Stimulated activated CD4-positive, alpha-beta T cell treated with anti-CD3 and anti-CD28 coated beads, Interleukin-2, amount 100 ng/mL, for 24 hours (primary cell): ENCODE data around the gene MYBPC1.
"Not testable (repeated sequence)": the region's sequence is repeated elsewhere in the genome, so short reads cannot be mapped to it uniquely, and the experiment has no call there.

Source experiments
- DNase-seq, 2 donors: peaks; one replicate each; pipeline ENCODE4 v3.0.0-alpha.2; 2020

MYBPC1 gene

DNA sequence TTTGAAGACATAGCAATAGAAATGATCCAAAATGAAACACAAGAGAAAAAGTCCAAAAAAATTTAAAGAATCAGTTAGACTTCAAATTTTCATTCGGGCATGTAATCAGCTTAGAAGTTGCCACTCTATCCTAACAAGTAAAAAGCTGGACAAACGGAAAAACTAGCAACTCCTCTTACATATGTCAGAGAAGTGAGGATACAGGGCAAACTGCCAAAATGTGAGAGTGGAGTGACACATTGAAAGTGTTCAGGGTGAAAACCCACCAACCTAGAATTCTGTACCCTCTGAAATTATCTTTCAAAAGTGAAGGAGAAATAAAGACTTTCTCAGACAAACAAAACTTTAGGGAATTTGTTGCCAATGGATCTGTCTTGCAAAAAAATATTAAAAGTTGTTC lies 60.6 kb downstream of the MYBPC1 start:
- no peak for DNase-seq

- not testable (repeated sequence) for DNase-seq
Observed at GRCh38 chr12:101660662-101661061, 65.9 kb downstream of the MYBPC1 start.

GRCh38 chr12:101663298-101663697 lies 68.5 kb downstream of the MYBPC1 start:
- no peak for DNase-seq

DNA sequence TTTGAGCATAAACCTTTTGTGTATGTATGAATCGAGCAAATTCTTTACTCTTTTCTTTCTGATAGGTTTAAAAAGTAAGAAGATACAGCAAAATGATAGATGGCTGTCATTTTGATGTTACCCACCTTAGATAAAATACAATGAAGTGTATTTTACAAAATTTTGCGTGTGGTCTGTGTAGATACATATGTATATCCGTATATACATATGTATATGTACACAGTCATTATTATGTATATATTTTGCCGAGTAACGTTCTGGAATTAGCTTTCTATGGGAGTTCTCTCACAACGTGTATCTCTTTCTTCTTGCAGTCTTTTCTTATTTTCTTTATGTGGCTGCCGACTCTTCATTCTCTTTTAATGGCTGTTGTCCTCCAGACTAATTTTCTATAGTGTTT lies 70.2 kb downstream of the MYBPC1 start:
- no peak for DNase-seq

- no peak for DNase-seq
Observed at GRCh38 chr12:101666052-101666728, 71.4 kb downstream of the MYBPC1 start.

DNA sequence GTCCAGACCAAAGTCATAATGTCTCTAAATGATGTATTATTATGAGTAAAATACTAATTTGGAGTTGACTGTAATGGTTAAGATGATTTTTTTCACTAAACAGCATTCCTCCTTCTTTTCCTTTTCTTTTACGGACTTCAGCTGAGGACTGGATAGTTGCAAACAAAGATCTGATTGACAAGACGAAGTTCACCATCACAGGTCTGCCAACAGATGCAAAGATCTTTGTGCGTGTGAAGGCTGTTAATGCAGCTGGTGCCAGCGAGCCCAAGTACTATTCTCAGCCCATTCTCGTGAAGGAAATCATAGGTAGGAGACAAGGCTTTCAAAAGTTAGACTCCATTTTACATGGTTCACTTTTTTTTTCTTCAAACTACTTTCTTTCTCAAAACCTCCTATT lies 72.8 kb downstream of the MYBPC1 start:
- DNase-seq: no peak

DNA sequence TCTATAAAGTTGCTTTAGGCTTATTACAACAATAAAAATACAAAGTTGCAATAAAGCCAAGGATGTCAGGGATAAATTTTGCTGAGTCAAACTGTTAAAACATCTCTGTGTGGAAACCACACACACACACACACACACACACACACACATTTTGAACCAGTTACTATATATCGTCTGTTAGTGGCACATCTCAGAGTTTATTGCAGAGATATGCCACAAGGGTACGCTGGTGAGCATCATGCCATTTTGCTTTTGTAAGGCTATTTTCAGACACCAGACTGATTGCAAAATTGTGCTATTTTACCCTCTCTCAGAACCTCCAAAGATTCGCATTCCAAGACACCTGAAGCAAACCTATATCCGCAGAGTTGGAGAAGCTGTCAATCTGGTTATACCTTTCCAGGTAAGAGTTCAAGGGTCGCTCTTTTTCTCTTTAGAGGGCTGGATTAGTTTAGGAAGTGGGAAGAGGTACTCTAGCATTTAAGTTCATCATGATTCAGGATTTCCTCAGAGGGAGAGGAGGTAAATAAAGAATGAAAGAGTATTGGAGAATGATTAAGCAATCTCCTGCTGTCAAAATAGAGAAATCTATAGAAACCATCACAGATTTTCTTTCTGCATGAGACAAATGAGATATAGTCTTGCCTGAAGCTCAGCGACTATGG lies 75.4 kb downstream of the MYBPC1 start:
- DNase-seq: peak in 1 of 2 donors; percentile 23

GRCh38 chr12:101671157-101671791 lies 76.5 kb downstream of the MYBPC1 start:
- no peak for DNase-seq

- no peak for DNase-seq
Observed at GRCh38 chr12:101671833-101672232, 77.1 kb downstream of the MYBPC1 start.

GRCh38 chr12:101675555-101675954 lies 80.8 kb downstream of the MYBPC1 start:
- DNase-seq: no peak

DNA sequence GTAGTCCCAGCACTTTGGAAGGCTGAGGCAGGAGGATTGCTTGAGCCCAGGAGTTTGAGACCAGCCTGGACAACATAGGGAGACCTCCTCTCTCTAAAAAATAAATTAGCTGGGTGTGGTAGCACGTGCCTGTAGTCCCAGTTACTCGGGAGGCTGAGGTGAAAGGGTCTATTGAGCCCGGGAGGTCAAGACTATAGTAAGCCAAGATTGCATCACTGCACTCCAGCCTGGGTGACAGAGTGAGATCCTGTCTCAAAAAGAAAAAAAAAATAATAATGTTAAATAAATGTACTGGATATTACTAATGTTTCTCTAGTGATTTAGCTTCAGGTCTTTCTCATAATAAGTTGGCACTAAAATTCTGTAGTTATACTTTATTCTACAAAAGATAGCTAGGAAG lies 81.7 kb downstream of the MYBPC1 start:
- not testable (repeated sequence) for DNase-seq

- no peak for DNase-seq
Observed at GRCh38 chr12:101678081-101678480, 83.3 kb downstream of the MYBPC1 start.

DNA sequence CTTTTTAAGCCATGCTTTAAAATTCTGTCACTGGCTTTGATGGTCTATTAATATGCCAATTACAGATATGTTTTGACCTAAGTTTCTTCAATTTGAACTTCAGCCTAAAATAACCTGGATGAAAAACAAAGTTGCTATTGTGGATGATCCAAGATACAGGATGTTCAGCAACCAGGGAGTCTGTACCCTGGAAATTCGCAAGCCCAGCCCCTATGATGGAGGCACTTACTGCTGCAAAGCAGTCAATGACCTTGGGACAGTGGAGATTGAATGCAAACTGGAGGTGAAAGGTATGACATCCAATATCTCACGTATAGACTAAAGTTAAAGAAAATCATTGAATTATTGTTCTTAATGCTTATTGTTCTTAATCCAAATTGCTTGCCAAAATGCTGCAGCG lies 85.5 kb downstream of the MYBPC1 start:
- DNase-seq: no peak

GRCh38 chr12:101680647-101681046 lies 85.9 kb downstream of the MYBPC1 start:
- DNase-seq: no peak

DNA sequence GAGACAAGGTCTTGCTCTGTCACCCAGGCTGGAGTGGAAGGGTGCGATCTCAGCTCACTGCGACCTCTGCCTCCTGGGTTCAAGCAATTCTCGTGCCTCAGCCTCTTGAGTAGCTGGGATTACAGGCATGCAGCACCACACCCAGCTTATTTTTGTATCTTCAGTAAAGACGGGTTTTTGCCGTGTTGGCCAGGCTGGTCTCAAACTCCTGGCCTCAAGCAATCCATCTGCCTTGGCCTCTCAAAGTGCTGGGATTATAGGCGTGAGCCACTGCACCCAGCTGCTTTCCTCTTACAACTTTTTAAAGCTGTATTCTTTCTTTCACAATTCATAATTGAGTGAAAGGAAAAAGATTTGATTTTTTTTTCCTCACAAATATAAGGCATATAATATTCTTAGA lies 86.9 kb downstream of the MYBPC1 start:
- DNase-seq: not testable (repeated sequence)

DNA sequence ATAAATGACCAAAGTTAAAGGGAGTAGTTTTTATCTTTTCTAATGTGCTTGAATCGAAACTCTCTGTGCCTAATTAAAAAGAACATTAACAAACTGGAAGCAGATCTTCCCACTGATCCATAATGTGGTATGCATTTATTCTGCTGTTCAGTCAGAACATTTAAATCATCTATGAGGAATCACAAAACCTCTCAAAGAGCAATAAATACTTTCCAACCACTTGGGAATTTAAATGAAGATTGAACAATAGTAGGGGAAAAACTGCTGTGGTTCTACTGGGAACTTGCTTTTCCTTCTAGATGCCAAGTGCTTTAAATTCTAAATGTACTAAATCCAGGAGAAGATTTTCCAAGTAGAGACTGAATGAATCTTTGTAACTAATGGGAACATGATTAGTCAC lies 90.3 kb downstream of the MYBPC1 start:
- no peak for DNase-seq

- DNase-seq: no peak
Observed at GRCh38 chr12:101686176-101686575, 91.4 kb downstream of the MYBPC1 start.

GRCh38 chr12:101690544-101691098 lies 95.8 kb downstream of the MYBPC1 start:
- no peak for DNase-seq

DNA sequence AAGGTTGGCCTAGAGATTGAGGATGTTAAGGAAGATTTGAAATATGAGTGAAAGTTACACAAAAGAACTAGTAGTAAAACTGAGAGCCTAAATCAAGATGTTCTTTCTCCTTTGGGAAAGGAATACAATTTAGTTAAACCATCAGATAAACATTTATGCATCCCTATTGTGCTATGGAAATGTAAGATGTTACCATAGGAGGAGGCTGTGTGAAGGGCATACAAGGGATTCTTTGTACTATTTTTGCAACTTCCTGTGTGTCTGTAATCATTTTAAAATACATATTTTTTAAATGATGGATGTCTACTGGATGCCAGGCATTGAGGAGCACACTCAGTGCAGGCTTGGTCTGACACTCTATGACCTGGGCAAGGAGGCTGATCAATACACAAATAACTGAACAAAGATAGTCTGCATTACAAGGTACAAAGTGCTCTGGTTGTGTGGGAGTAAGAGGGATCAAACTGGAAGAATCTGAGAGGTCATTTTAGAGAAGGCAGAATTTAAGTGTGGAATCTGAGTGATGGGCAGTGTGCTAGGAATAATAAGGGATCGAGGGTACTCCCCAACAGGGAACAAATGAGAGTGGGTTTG lies 96.8 kb downstream of the MYBPC1 start:
- DNase-seq: no peak

DNA sequence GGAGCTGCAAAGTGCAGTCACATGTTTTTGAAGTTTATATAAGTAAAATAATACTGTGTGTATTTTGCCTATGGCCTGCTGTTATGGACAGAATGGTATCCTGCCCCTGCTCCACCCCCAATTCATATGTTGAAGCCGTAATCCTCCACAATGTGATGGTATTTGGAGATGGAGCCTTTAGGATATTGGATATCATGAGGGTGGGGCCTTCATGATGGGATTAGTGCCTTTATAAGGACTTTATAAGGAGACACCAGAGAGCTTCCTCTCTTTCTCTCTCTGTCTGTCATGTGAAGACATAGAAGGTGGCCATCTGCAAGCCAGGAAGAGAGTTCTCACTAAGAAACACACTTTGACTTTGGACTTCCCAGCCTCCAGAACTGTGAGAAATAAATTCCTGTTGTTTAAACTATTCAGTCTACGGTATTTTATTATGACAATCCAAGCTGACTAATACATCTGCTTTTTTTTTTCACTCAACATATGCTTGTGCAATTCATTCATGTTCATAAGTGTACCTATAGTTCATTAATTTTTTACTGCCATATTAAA lies 99.6 kb downstream of the MYBPC1 start:
- DNase-seq: no peak

GRCh38 chr12:101694986-101695385 lies 100.2 kb downstream of the MYBPC1 start:
- DNase-seq: no peak

DNA sequence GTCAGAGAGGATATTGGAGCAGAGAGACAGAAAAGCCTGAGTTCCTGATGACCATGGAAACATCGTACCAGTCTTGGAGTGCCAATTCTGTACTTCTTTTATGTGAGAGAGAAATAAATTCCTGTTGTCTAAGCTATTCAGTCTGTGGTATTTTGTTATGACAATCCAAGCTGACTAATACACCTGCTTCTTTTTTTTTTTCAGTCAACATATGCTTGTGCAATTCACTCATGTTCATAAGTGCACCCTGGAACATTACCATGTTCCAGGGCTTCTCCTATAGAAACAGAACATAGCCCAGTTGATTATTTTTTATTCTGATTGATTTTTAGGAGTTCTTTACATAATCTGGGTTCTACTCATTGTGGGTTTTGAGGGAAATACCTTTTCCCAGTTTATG lies 100.9 kb downstream of the MYBPC1 start:
- no peak for DNase-seq
